Common myeloid progenitor, CD34-positive (primary cell): ENCODE measurements around the gene MPND. TPM values are rescaled to one million over a fixed set of nuclear protein-coding genes. Genes with fewer than 3 reads are reported as not detected.

Experiments
- CTCF ChIA-PET: fragments of 350-600 bp; sonication (Branson Sonifier 250); formaldehyde crosslinking; loops from one replicate; lab custom pipeline; 2021; ENCODE audit warnings: antibody characterized with exemption; lab: Charles Lee
- POLR2A ChIA-PET: fragments of 350-600 bp; sonication (Branson Sonifier 250); formaldehyde crosslinking; loops from one replicate; lab custom pipeline; 2021; ENCODE audit warnings: antibody characterized with exemption; lab: Charles Lee
- DNase-seq, 3 donors: peaks; one replicate each; pipeline versions ENCODE4 v3.0.0 to v3.0.0-alpha.2; 2013
- H3K27ac ChIP-seq, 2 experiments: 1 replicate in 1 of 2; 2 replicates in 1 of 2; pipeline ENCODE4 v1.7.0; 2013; ENCODE audit warnings: inconsistent platforms in 2 of 2, low read length in 2 of 2, mild to moderate bottlenecking in 2 of 2, low read depth in 1 of 2, moderate library complexity in 1 of 2; ENCODE audit not compliant: severe bottlenecking in 2 of 2, insufficient read depth in 1 of 2, poor library complexity in 1 of 2
- H3K27me3 ChIP-seq, 5 experiments: replicated peaks in 2 of 5; 1 replicate in 3 of 5; 2 replicates in 2 of 5; pipeline versions ENCODE4 v1.6.1 to v1.7.0; 2013; ENCODE audit warnings: low read length in 4 of 5, mild to moderate bottlenecking in 2 of 5, moderate library complexity in 2 of 5, inconsistent platforms in 1 of 5; ENCODE audit not compliant: insufficient read depth in 5 of 5, control insufficient read depth in 4 of 5
- H3K36me3 ChIP-seq, 4 experiments: 1 replicate in 2 of 4; 2 replicates in 2 of 4; pipeline versions ENCODE4 v1.6.1 to v1.7.0; 2013; ENCODE audit warnings: low read length in 3 of 4, control low read depth in 1 of 4, mild to moderate bottlenecking in 1 of 4; ENCODE audit not compliant: control insufficient read depth in 4 of 4, insufficient read depth in 4 of 4
- H3K4me1 ChIP-seq, 4 experiments: 1 replicate in 3 of 4; 2 replicates in 1 of 4; pipeline versions ENCODE4 v1.6.1 to v1.7.1; 2013; ENCODE audit warnings: low read length in 3 of 4, mild to moderate bottlenecking in 3 of 4, control low read depth in 1 of 4, inconsistent platforms in 1 of 4, moderate library complexity in 1 of 4; ENCODE audit not compliant: control insufficient read depth in 4 of 4, insufficient read depth in 4 of 4; ENCODE audit errors: control extremely low read depth in 1 of 4
- H3K4me3 ChIP-seq, 7 experiments: 1 replicate in 4 of 7; 2 replicates in 3 of 7; pipeline versions ENCODE4 v1.5.1 to v1.7.0; 2013; ENCODE audit warnings: mild to moderate bottlenecking in 7 of 7, low read length in 6 of 7, moderate library complexity in 6 of 7, inconsistent platforms in 2 of 7, low read depth in 2 of 7, control low read depth in 1 of 7; ENCODE audit not compliant: insufficient read depth in 4 of 7, control insufficient read depth in 1 of 7; ENCODE audit errors: extremely low read depth in 1 of 7
- H3K9me3 ChIP-seq, 5 experiments: 1 replicate in 4 of 5; 2 replicates in 1 of 5; pipeline versions ENCODE4 v1.6.1 to v1.7.1; 2013; ENCODE audit warnings: low read length in 4 of 5, mild to moderate bottlenecking in 2 of 5, inconsistent platforms in 1 of 5, low read depth in 1 of 5, moderate library complexity in 1 of 5; ENCODE audit not compliant: control insufficient read depth in 4 of 5, insufficient read depth in 2 of 5; ENCODE audit errors: control extremely low read depth in 1 of 5
- WGBS: methylation state at CpG from one replicate; pipeline ENCODE4 v1.1.5; 2013; ENCODE audit not compliant: insufficient coverage; 5-methylcytosine and 5-hydroxymethylcytosine counted together
- polyA plus RNA-seq: library from polyadenylated mRNA; unstranded; fragments of 120-200 nt; gene quantifications from one replicate; pipeline ENCODE4 v1.2.1, GENCODE V29; 2013

MPND gene, protein sequence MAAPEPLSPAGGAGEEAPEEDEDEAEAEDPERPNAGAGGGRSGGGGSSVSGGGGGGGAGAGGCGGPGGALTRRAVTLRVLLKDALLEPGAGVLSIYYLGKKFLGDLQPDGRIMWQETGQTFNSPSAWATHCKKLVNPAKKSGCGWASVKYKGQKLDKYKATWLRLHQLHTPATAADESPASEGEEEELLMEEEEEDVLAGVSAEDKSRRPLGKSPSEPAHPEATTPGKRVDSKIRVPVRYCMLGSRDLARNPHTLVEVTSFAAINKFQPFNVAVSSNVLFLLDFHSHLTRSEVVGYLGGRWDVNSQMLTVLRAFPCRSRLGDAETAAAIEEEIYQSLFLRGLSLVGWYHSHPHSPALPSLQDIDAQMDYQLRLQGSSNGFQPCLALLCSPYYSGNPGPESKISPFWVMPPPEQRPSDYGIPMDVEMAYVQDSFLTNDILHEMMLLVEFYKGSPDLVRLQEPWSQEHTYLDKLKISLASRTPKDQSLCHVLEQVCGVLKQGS
- polyA plus RNA-seq = 16.9 TPM

DNA sequence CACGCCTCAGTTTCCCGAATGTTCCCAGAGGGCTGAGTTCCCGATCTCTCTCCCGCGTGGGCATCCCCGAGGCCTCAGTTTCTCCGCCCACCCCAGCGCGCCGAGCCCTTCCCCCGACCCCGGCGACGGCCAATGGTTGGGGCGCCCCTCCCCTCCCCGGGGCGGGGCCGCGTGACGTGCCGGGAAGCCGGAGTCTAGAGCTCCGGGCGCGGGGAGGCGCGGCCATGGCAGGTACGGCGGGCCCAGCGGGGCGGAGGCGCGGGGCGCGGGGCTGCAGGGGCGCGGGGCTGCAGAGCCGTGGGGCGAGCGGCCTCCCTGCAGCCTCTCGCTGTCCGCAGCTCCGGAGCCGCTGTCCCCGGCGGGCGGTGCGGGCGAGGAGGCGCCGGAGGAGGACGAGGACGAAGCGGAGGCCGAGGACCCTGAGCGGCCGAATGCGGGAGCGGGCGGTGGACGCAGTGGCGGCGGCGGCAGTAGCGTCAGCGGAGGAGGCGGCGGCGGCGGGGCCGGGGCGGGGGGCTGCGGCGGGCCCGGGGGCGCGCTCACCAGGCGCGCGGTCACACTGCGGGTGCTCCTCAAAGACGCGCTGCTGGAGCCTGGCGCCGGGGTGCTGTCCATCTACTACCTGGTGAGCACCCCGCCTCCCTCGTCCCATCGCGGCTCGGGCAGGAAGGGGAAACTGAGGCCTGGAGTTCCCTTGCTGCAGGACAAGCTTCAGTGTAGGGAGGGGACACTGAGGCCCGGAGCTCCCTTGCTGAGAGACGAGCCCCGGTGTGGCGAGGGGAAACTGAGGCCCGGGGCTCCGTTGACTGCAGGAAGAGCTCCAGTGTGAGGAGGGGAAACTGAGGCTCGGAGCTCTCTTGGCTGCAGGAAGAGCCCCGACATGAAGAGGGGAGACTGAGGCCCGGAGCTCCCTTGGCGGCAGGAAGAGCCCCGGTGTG lies at the start of gene MPND:
TSS of gene MPND (plus strand) at position 193 of the 938 bp plus-strand sequence. CDS start at position 225, 32 bp downstream.
- ChIA-PET CTCF (interaction anchor here (0.9 to 2.4 kb wide), 10 partner anchors 9 to 127 kb away, joined by 3 to 21 read pairs (median 3); no protein-coding TSS in a partner anchor), POLR2A (interaction anchor here (1.1 to 1.3 kb wide), 3 partner anchors 16 to 97 kb away, joined by 3 to 5 read pairs (median 4); partner anchors contain the start of gene YJU2)
- peak within 1 kb of the TSS; percentile 60 to 73 for H3K27ac ChIP-seq
- no peaks in the 10 kb centered on the region for H3K9me3 ChIP-seq
- peaks cover 0 to 27% (median 23%) of the 10 kb centered on the region in 4 experiments for H3K4me1 ChIP-seq
- peak; percentile 77 to 89 (median 87) for DNase-seq
- 13% methylated on average over 46 of the region's 101 CpGs for WGBS
- no peaks in the 10 kb centered on the region for H3K27me3 ChIP-seq
- peaks cover 0 to 7% (median 4%) of the 10 kb centered on the region in 4 experiments for H3K36me3 ChIP-seq
- peak within 1 kb of the TSS; percentile 56 to 85 (median 75) for H3K4me3 ChIP-seq

DNA sequence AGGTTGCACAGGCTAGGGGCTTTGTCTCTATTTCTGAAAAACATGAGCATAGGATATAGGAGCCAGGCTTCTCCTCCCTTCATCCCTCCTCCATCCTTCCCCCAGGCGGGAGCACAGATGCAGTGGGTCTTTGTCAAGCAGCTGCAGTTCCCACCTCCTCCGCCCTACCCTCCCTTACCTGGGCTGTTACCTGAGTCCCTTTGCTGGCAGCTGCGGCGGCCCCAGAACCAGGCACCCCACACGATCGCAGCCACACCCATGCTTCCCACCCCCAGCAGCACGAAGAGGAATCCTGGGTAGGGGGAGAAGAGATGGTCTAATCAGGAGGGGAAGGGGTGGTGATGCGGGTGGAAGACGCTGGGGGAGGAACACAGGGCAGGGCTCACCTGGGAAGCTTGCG lies 49.0 kb upstream of the MPND start:
- Histone ChIP-seq H3K36me3 (peaks cover 0 to 7% (median 3%) of the 10 kb centered on the region in 4 experiments), H3K4me3 (no peak overlapping the region), H3K27ac (no peak overlapping the region), H3K27me3 (no peaks in the 10 kb centered on the region), H3K4me1 (peaks cover 0 to 3% (median 0%) of the 10 kb centered on the region in 4 experiments), H3K9me3 (no peaks in the 10 kb centered on the region)
- ChIA-PET CTCF (interaction anchor here (0.8 kb wide), 1 partner anchor 25 kb away, joined by 3 read pairs; no protein-coding TSS in a partner anchor), POLR2A (no interaction called here)
- 90% methylated on average over 3 of the region's 10 CpGs for WGBS
- no peak for DNase-seq

DNA sequence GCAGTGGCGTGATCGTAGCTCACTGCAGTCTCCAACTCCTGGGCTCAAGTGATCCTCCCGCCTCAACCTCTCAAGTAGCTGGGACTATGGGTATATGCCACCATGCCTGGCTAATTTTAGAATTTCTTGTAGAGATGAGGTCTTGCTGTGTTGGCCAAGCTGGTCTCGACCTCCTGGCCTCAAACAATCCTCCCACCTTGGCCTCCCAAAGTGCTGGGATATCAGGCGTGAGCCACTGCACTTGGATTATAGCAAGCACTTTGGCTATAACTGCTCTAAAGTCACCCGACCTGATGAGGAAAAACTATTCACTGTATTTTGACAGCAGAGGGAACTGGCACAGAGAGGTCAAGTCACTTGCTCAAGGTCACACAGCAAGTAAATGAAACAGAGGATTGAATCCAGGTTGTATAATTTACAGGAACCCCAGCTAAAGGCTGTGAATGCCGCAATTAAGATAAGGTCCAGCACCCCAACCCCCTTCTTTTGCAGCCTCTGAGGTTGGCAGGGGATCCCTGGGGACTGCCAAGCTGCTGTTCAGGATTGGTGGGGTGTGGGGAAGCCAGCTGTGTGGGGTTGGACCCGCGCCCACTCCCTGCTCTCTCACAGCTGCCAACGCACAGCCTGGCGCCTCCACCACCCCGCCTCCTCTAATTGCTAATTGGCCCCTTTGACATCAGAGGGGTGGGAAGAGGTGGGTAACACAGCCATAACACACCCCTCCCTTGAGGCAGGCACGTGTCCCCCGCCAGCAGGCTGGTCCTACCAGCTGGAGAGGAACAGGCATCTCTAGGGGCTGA lies 47.2 kb upstream of the MPND start:
- WGBS = 90% methylated on average over 7 of the region's 14 CpGs
- Histone ChIP-seq H3K27ac (no peak overlapping the region), H3K4me3 (no peak overlapping the region), H3K36me3 (peaks cover 0 to 7% (median 3%) of the 10 kb centered on the region in 4 experiments), H3K27me3 (no peaks in the 10 kb centered on the region), H3K4me1 (peaks cover 0 to 5% (median 0%) of the 10 kb centered on the region in 4 experiments), H3K9me3 (no peaks in the 10 kb centered on the region)
- CTCF ChIA-PET = interaction anchor here (0.9 to 1.1 kb wide), 3 partner anchors 12 to 57 kb away, joined by 3 read pairs; no protein-coding TSS in a partner anchor
- DNase-seq = peak in 2 of 3 donors; percentile 58 to 68
- POLR2A ChIA-PET = no interaction called here

DNA sequence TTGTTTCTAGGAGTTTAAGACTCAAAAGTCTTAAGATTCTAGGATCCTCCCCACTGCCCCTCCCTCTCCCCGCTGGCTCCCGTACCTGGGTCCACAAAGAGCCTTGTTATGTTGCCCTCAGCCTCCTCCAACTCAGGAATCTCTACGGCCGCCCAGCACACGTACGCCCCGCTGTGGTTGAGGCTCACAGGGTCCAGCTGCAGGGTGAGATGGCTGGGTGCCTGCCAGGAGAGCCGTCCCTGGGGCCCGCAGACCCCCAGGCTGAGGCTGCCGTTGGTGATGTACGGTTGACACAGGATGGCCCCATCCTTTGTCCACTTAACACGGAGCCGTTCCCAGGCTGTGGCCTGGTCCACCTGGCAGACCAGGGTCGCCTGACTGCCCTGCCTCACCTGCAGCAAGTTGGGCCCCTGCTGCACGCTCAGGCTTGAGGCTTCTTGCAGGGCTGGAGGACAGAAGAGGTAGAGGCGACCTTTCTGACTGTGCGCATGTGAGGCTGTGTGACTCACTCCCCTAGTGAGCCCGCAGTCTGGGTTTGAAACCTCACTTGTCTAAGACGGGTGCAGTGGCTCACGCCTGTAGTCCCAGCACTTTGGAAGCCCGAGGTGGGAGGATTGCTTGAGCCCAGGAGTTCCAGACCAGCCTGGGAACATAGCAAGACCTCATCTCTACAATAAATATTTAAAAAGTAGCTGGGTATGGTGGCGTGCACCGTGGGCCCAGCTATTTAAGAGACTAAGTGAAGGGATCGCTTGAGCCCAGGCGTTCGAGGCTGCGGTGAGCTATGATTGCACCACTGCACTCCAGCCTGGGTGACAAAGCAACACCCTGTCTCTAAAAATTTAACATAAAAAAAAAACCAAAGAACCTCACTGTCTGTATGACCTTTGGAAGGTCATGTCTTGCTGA lies 45.2 kb upstream of the MPND start:
- CTCF ChIA-PET = interaction anchor here (1.1 kb wide), 2 partner anchors 24 to 31 kb away, joined by 3 to 4 read pairs; no protein-coding TSS in a partner anchor
- DNase-seq = no peak
- no peak overlapping the region for H3K27ac ChIP-seq

DNA sequence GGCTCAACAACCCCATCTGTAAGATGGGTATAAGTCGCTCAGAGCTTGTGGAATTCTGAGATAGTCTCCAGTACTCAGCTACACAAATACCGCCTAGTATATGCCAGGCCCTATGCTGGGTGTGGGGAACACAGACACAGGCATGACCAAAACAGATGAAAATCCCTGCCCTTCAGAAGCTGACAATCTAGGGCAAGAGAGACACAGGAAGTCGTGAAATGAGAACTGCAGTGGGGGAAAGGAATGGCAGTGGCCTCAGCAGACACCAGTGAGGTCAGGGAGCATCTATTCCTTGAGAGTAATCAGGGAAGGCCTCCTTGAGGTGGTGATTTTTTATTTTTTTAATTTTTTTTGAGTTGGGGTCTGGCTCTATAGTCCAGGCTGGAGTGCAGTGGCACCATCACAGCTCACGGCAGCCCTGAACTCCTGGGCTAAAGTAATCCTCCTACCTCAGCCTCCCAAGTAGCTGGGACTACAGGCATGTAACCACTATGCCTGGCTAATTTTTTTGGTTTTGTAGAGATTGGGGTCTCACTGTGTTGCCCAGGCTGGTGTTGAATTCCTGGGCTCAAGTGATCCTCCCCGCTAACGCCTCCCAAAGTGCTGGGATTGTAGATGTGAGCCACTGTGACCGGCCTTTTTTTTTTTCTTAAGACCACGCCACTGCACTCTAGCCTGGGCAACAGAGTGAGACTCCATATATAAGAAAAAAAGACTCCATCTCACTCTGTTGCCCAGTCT lies 44.4 kb upstream of the MPND start:
- Histone ChIP-seq H3K9me3 (no peaks in the 10 kb centered on the region), H3K27ac (no peak overlapping the region), H3K4me3 (no peak overlapping the region), H3K36me3 (peaks cover 0 to 7% (median 3%) of the 10 kb centered on the region in 4 experiments), H3K27me3 (no peaks in the 10 kb centered on the region), H3K4me1 (peaks cover 4 to 26% (median 19%) of the 10 kb centered on the region in 4 experiments)
- POLR2A ChIA-PET = no interaction called here
- no peak for DNase-seq
- CTCF ChIA-PET = interaction anchor here (1.1 kb wide), 2 partner anchors 23 to 32 kb away, joined by 3 to 4 read pairs; no protein-coding TSS in a partner anchor
- 94% methylated on average over 7 of the region's 8 CpGs for WGBS

More for the DNA sequence above, 45.2 kb upstream of the MPND start:
- POLR2A ChIA-PET = interaction anchor here (0.5 kb wide), 1 partner anchor 63 kb away, joined by 3 read pairs; no protein-coding TSS in a partner anchor
- peaks cover 4 to 22% (median 16%) of the 10 kb centered on the region in 4 experiments for H3K4me1 ChIP-seq
- WGBS = 98% methylated on average over 15 of the region's 27 CpGs
- no peak overlapping the region for H3K4me3 ChIP-seq
- H3K27me3 ChIP-seq = no peaks in the 10 kb centered on the region
- no peaks in the 10 kb centered on the region for H3K9me3 ChIP-seq
- H3K36me3 ChIP-seq = peaks cover 0 to 7% (median 3%) of the 10 kb centered on the region in 4 experiments
